ENCODE measurements around the gene STX8.
"Not testable (repeated sequence)": the region's sequence is repeated elsewhere in the genome, so short reads cannot be mapped to it uniquely, and the experiment has no call there.

The STX8 gene

DNA sequence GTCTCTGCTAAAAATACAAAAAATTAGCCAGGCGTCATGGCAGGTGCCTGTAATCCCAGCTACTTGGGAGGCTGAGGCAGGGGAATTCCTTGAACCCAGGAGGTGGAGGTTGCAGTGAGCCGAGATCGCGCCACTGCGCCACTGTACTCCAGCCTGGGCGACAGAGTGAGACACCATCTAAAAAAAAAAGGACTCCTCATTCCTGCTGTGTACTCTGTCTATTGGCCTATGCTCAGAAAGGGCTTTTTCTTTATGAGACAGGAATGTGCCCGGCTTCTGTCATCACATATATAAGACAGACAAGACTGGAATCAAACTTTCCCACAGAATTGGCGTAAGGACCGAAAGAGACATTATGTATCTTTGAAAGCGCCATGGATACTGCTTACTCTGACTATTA lies 236.1 kb downstream of the STX8 start:
- not testable (repeated sequence) for DNase-seq (ENCODE audit: low read depth)

DNA sequence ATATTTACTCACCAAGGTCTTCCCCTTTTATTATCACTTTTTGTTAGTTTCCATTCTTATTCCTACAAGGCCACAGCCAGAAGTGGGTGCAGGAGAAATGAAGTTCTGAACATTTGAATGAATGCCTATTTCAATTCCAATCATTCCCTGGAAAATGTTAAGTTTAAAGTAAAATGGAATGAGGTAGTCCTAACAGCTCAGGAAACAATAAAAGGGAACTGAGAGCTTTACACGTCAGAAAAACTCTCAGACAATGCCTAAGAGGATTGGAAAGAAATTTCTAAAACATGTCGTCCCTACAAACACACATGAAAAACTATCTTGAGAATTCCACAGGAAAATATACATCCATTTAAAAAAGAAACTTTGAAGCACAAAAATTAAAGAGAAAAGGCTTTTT lies 238.8 kb downstream of the STX8 start:
- no peak for DNase-seq (ENCODE audit: low read depth)

DNA sequence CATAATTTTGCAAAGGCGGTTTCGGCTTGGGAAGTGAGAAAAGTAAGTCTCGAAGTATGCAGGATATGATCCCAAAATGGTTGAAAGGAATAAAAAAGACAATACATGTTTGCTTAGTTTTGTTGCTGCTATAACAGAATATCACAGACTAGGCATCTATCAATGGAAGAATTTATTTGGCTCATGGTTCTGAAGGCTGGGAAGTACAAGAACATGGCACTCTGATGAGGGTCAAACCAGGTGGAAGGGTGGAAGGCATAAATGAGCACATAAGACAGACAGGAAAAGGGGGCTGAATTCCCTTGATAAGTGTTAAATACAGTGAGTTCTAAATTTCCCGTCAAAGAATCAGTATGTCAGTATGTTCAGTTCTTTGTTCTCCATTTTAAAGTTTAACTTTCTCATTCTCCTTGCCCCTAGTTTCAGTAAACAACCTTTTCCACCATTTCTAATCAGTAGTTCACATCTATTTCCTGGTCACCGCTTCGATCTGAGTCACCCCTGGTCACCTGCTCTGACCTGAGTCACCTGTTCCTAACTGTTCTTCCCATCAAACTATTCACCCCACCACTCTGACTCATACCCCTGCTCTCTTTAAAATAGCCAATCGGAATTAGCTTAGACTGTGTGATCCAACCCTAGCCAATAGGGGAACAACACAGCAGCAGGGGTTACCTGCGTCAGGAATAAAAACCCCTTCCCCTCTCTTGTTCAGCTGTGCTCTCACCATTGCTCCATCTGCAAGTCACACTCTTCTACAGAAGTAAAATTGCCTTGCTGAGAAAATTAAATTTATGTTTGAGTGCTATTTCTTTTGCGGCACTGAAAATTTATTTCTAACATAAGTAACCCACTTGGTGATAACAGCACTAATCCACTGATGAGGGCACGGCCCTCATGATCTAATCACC lies 240.8 kb downstream of the STX8 start:
- no peak for DNase-seq (ENCODE audit: low read depth)

DNA sequence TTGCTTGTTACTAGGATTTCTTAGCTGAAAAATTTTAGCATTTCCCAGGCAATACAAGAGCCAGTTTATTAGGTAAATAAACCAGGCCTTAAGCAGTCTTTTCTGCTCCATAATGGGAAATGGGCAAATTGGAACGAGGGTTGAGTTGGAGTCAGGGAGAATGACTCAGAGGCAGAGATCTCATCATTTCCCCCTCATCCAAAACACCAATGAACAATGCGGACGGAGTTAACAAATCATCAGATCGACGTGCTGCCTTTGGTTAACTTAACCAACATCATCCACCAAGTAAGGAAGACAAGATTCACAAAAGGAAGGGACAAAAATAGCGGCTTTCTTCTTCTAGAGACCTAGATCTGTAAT lies 243.5 kb downstream of the STX8 start:
- DNase-seq (ENCODE audit: low read depth) = no peak

DNA sequence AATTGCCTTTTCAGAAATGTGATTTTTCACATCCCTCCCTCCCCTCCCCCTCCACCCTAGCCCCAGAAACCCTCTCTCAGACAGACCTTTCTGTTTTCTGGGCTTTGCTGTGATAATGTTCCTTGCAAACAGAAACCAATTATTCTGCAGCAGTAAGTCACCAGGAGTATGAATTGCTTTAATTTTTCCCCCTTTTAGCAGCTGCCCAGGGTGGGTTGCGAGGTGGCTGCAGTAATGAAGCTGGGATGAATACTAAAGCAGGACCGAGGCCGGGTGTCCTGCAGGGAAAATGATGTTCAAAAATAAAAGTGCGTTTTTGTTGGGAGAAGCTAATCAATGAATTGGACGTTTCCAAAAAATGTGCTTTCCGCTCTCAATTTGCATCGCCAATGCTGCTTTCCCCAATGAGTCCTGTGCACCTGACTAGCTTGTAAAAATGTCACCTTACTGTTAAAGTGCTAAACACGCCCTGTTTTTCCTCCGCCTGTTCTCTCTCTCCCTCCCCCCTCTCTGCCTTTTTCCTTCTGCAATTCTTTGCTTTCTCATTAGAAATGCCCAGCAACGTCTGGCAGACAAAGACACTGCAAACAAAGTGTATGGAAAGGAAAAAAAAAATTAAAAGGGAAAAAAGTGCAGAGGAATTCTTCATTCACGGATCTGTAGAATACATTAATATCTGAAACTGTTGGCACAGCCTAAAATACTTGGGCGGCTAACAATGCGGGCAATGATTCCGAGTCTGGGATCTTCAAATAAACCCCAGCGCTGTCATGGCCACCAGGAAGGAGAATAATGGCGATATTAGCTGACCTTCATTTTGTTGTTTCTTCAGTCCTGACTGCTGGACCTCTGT lies 244.1 kb downstream of the STX8 start:
- no peak for DNase-seq (ENCODE audit: low read depth)

DNA sequence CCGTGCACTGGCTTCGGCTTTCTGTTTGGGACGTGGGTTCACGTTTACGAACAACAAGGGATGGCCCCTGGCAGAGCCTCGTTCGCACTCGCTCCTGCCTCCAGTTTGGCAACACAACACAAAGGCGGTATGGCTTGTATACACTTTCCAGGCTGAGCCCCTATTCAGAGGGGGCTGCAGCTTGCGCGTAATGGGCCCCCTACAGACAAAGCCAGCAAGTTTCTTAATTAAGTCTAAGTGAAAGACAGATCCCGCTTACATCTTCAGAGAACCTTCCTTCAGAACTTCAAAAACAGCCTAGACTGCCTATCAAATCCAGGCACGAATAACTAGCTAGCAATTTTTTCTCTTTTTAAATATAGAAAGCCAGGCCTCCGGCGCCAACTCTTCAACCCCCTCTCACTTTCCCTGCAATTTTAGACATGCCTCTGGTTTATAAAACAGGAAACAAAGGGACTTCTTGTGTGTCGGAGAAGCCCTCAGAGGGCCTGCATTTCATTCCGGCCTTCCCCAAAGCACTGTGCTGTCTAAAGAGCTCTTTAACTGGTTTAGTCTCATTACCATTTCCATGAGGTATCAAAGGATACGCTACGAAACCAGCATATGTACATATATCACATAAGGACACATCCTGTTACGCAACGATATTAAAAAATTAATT lies 244.9 kb downstream of the STX8 start:
- DNase-seq (ENCODE audit: low read depth) = no peak

DNA sequence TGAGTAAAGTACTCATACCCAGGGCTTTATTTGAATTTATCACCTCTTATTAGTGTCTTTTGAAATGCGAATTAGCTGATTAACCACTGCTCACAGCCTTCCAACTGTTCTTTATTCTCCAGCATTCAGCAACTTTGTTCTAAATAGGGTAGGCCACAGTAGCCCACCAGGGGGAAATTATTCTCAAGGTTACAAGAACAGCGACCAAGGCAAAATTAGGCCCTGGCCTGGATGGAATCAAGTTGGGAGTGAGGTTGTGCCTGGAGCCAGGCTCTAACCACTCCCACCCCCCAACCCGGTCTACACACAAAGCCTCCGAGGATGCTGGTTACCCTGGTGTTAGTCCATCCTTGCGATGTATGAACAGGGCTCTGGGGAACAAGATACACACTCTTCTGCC lies 245.5 kb downstream of the STX8 start:
- no peak for DNase-seq (ENCODE audit: low read depth)

DNA sequence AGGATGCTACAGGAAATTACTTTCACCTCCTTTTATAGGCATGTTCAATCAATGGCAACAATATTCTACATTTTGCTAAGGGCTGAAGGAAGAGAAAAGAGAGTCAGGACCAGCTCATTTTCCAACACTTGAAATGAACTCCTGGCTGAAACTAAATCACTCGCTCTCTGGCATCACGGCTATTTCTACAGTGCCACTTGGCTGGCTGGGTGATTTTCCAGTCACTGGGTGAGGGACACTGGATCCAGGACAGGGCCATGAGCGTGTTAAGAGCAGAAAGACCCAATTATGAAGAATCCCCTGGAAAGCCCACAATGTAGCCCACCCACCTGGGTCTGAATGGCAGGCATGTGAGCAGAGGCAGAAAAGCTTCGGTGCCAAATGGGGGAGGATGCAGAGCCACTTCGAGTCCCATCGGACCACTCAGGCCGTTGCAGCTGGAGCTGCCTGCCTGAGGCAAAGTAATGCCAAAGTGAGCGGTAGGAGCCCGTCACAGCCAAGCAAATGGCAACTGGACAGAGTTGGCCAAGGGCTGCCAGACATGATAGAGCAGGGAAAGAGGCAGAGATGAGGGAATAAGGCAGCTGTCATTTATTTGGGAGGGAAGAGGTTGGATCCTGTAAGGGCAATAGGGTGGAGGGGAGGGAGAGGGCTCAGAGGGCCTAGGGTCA lies 246.2 kb downstream of the STX8 start:
- no peak for DNase-seq (ENCODE audit: low read depth)

DNA sequence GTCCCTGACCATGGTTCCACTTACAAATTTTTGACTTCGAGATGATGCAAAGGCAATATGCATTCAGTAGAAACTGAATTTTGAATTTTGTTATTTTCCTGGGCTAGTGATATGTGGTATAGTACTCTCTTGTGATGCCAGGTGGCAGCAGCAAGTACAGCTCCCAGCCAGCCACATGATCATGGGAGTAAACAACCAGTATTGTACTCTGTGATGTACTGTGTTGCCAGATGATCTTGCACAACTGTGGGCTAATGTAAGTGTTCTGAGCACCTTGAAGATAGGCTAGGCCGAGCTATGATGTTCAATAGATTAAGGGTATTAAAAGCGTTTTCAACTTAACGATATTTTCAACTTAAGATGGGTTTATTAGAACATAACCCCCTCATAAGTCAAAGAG lies 250.8 kb downstream of the STX8 start:
- no peak for DNase-seq (ENCODE audit: low read depth)

DNA sequence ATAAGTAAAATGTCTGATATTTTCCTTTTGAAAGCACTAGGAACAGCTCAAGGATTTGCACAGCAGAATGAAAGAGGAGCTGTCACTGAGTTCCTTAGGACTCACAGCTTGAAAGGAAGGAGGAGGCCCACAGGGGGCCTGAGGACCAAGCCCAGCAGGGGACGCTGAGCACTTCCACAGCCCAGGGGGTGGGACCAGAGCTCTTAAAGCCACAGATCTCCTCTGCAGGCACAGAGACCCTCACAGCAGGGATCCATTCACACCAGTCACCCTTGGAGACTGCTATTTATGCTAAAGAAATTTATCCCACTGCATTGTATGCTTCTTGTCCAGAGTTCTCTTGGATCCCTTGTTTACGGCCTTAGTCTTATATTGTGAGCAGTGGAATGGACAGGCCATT lies 253.3 kb downstream of the STX8 start:
- DNase-seq (ENCODE audit: low read depth) = no peak

DNA sequence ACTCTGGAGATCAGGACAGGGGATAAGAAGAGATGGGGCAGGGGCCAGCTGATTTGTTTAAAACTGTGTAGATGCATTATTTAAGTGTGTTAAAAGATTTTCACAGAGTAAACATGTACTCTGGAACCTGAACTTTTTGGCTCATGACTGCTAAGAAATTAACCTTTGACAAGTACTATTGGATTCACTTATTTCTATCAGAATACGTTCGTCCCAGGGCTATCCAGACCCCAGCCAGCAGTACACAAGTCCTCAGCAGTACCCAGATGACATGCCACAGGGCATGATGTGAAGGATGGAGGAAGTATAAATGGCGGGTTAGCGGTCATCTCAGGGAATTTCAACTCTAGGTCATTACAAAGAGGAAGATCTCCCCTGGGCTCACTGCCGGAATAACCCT lies 253.7 kb downstream of the STX8 start:
- DNase-seq (ENCODE audit: low read depth) = no peak

DNA sequence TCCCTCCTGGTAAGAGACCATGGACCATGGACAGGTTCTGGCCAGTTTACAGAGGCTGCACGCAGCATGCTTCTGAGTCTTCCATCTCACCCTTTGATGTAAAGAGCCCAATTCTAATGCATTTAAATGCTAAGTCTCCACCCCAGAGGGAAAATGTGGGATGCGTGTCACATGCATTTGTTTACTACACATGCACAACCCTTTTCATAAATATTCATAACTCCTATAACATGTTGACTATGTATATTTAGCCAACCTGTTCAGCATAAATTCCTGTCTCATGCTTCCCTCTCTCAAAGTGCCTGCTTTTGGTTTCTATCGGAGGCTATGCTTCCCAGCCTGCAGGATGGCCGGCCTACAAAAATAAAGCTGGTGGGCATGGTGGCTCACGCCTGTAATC lies 260.3 kb downstream of the STX8 start:
- no peak for DNase-seq (ENCODE audit: low read depth)

DNA sequence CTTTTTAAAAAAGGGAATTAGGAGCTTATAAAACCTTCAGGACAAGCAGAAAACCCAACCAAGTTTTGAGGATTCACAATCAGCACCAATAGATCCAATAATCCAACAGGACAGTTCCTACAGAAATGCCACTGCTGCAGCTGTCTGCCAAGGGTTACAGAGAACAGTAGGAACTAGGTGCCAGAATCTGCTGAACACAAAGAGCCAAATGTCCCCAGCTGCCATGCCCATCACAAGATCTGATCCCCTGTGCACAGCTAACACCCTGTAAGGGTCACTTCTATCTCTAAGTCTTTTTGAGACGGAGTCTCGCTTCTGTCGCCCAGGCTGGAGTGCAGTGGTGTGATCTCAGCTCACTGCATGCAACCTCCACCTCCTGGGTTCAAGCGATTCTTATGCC lies 262.3 kb downstream of the STX8 start:
- no peak for DNase-seq (ENCODE audit: low read depth)

DNA sequence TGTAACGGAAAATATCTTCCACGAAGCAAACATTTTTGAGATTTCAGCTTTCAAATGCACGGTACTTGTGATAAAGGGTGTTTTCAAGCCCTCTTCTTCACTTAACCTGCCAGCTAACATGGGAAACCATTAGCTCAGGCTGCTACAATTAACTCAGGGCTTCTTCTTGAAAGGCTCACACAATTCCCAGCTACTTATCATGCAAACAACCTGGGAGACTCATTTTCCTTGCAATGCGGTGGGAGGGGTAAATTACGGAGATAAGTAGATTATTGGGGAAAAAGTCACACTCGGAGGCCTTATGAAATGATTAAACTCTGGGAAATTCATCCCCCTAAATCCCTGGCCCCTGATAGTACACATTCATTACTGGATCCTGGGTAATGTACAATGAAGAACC lies 266.4 kb downstream of the STX8 start:
- DNase-seq (ENCODE audit: low read depth) = no peak

DNA sequence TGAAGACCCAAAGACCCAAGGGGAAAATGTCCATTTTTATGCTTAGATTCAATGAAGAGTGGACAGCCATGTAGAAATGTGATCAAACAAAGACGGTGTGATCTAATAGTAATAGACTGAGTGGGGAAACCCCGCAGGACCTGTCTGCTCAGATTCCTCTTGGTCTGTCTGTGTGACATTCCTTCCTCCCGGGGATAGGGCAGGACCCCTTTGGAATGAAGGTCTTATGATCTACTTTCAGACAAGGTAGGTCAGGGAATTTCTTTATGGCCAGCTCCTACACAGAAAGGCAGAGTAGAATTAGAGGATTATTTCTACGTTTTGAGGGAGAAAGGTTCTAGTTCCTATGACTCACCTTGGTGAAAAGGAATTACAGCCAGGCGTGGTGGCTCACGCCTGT lies 267.6 kb downstream of the STX8 start:
- DNase-seq (ENCODE audit: low read depth) = no peak

DNA sequence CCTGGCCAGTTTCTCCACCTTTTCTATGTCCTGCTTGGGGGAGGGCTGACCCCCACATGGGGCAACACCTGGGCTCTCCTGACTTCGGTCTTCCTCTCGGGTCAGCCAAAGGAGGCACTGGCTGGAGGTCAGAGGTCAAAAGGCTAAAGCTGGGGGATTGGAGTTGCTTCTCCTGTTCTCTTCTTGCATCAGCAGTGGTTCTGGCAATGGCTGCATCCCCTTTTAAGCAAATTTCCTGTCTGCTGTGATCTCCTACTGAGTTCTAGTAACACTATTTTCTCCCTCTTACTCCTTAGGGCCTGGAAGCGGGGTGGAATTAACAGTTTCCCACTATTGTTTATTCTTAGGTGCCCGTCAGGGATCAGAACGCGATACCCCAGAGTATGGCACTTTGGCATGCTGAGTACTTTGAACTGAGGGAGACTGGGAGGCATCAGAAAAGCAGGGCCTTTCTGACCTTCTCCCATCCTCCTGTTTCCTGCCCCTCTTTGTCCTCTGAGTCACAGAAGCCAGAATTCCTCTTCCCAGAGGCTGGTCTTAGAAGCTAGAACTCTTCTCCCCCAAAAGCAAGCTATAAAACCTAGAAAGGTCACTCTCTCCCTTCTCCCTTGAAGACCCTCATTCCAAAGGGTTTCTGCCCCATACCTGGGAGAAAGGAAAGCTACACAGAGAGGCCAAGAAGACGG lies 268.2 kb downstream of the STX8 start:
- DNase-seq (ENCODE audit: low read depth) = no peak

DNA sequence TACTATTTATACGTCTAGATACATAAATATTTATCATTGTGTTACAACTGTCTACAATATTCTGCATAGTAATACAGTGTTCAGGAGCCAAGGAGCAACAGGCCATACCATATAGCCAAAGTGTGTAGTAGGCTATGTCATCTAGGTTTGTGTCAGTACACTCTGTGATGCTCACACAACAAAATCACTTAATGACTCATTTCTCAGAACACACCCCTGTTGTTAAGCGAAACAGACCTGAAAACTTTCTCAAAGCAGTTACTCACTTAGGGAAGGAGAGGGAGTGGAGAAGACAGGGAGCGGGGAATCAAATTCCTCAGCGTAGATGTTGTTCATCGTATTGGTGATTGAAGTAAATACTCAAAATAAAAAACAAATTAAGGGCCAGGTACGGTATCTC lies 269.5 kb downstream of the STX8 start:
- DNase-seq (ENCODE audit: low read depth) = no peak

DNA sequence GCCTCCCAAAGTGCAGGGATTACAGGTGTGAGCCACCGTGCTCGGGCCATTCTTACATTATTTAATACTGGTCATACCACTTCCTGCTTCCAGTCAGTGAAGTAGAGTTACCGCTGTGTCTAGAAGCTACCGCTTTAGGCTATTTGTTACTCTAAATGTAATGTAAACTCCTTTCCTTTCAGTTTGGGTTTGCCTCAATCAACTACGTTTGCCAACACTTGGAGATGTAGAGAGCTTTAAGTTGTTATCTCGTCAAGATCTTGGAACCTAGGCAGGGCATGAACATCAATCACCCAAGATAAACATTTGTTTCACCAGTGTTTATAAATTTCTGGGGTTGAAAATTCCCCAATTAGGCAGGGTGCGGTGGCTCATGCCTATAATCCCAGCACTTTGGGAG lies 275.9 kb downstream of the STX8 start:
- no peak for DNase-seq (ENCODE audit: low read depth)

DNA sequence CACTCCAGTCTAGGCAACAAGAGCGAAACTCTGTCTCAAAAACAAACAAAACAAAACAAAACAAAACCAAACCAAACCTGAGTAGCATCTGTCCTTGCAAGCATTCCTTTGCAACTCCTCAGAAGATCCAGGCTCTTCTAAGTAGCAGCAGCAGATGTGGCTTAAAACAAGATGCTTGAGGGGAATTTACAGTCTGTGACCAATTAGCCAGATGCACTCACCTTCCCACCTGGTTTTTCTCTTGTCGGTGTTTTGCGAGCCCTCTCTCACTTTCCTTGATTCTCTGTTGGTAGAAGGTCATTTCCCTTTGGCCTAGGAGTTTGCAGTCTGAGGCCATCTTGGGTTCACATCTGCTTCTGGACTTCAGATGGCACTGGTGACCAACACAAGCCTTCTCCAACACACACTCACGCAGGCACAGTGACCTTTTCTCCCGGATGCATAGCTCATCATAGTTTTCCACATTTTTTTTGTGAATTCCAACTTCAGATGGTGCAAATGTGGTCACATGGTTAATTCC lies 276.8 kb downstream of the STX8 start:
- DNase-seq (ENCODE audit: low read depth) = no peak

DNA sequence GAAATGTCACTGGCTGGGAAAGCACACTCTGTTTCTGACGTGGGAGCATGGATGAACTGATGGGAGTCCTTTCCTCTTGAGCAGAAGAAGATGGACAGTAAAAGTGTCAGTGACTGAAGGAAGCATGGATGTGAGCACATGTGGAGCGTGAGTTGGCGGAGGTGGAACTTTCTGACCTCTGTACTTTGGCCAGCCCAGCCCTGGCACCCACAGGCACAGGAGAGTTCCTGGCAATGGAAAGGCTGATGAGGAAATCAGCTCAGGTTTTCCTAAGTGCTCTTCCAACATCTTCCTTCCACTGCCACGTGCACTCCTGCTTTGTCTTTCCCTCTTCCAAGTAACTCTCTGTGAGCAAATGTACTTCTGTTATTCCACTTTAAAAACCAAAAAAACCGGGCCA lies 277.5 kb downstream of the STX8 start:
- no peak for DNase-seq (ENCODE audit: low read depth)

DNA sequence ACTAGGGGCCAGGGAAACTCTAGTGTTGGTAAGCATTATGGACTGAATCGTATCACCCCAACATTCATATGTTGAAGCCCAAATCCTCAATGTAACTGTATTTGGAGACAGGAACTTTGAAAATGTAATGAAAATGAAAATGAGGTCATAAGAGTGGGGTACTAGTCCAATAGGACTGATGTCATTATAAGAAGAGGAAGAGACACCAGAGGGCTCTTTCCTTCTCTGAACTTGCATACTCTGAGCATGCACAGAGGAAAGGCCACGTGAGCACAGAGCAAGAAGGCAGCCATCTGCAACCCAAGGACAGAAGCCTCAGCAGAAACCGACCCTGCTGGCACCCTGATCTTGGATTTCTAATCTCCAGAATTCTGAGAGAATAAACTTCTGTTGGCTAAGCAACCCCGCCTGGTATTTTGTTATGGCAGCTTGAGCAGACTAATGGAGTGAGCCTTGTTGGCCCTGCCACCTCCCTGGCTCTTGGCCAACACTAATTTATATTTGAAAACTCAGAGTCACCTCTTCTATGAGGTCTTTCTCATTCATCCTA lies 280.9 kb downstream of the STX8 start:
- no peak for DNase-seq (ENCODE audit: low read depth)
